ENCODE measurements around the gene AEBP1. TPM values are rescaled to one million over a fixed set of nuclear protein-coding genes. Genes with fewer than 3 reads are reported as not detected.

The AEBP1 gene
- total RNA-seq, 1 experiment from 2014 or later, result 0.54 TPM

- no peaks in the 10 kb centered on the region for H3K4me1 Mint-ChIP-seq (ENCODE audit: low read depth, unreplicated experiment)
- CTCF ChIA-PET, result interaction anchor here (0.6 kb wide), 1 partner anchor 270 kb away, joined by 3 read pairs; no protein-coding TSS in a partner anchor
- H3K27me3 ChIP-seq (replicated peaks; ENCODE audit: control insufficient read depth, insufficient read depth, low read length), result no peaks in the 10 kb centered on the region; the same call in 1 of the 2 replicates
- H3K27me3 Mint-ChIP-seq (ENCODE audit: insufficient read depth, unreplicated experiment), result no peaks in the 10 kb centered on the region
- POLR2A ChIA-PET, result no interaction called here
- no peaks in the 10 kb centered on the region; the same call in 1 of the 2 replicates for H3K4me1 ChIP-seq
- TF ChIP-seq CTCF (IDR thresholded peaks at IDR 0.05; ENCODE audit: insufficient read depth in 1 of 2, low read depth in 1 of 2, low read length in 1 of 2, severe bottlenecking in 1 of 2, unreplicated experiment in 1 of 2), result no peak
- no peak overlapping the region for H3K4me3 ChIP-seq (ENCODE audit: low read depth, low read length)
- H3K4me3 Mint-ChIP-seq (ENCODE audit: unreplicated experiment), result no peak overlapping the region
- no peaks in the 10 kb centered on the region for H3K36me3 Mint-ChIP-seq (ENCODE audit: insufficient read depth, unreplicated experiment)
- no peak for DNase-seq
- no peaks in the 10 kb centered on the region for H3K9me3 Mint-ChIP-seq (ENCODE audit: unreplicated experiment)
- H3K27ac Mint-ChIP-seq (ENCODE audit: unreplicated experiment), result no peak overlapping the region
- intact Hi-C loops (cut with micrococcal nuclease; ENCODE audit: unreplicated experiment), result no loop called here
- H3K9me3 ChIP-seq, result no peaks in the 10 kb centered on the region
- no TSS peak for BruUV-seq (replicated peaks)
- H3K36me3 ChIP-seq (ENCODE audit: control insufficient read depth, insufficient read depth, low read length), result no peaks in the 10 kb centered on the region
These were observed 1.9 kb upstream of the AEBP1 start for GRCh38 chr7:44101966-44102845.

GRCh38 chr7:44102846-44103565 lies 1.1 kb upstream of the AEBP1 start:
- CTCF ChIA-PET, result no interaction called here
- H3K36me3 ChIP-seq (ENCODE audit: control insufficient read depth, insufficient read depth, low read length), result no peaks in the 10 kb centered on the region
- Mint-ChIP-seq H3K36me3 (ENCODE audit: insufficient read depth, unreplicated experiment) (peaks cover 2% of the 10 kb centered on the region), H3K27ac (ENCODE audit: unreplicated experiment) (no peak overlapping the region), H3K4me1 (ENCODE audit: low read depth, unreplicated experiment) (no peaks in the 10 kb centered on the region), H3K9me3 (ENCODE audit: unreplicated experiment) (no peaks in the 10 kb centered on the region), H3K4me3 (ENCODE audit: unreplicated experiment) (no peak overlapping the region), H3K27me3 (ENCODE audit: insufficient read depth, unreplicated experiment) (no peaks in the 10 kb centered on the region)
- H3K27me3 ChIP-seq (replicated peaks; ENCODE audit: control insufficient read depth, insufficient read depth, low read length), result no peaks in the 10 kb centered on the region; the same call in 1 of the 2 replicates
- POLR2A ChIA-PET, result no interaction called here
- intact Hi-C loops (cut with micrococcal nuclease; ENCODE audit: unreplicated experiment), result no loop called here
- no peaks in the 10 kb centered on the region; the same call in 1 of the 2 replicates for H3K4me1 ChIP-seq
- TF ChIP-seq CTCF (IDR thresholded peaks at IDR 0.05; ENCODE audit: insufficient read depth in 1 of 2, low read depth in 1 of 2, low read length in 1 of 2, severe bottlenecking in 1 of 2, unreplicated experiment in 1 of 2), result no peak
- DNase-seq, result no peak
- no peak overlapping the region for H3K4me3 ChIP-seq (ENCODE audit: low read depth, low read length)
- no peaks in the 10 kb centered on the region for H3K9me3 ChIP-seq
- no TSS peak for BruUV-seq (replicated peaks)

- Mint-ChIP-seq H3K4me3 (ENCODE audit: unreplicated experiment) (no peak overlapping the region), H3K4me1 (ENCODE audit: low read depth, unreplicated experiment) (no peaks in the 10 kb centered on the region), H3K36me3 (ENCODE audit: insufficient read depth, unreplicated experiment) (peaks cover 6% of the 10 kb centered on the region), H3K27me3 (ENCODE audit: insufficient read depth, unreplicated experiment) (no peaks in the 10 kb centered on the region), H3K27ac (ENCODE audit: unreplicated experiment) (no peak overlapping the region), H3K9me3 (ENCODE audit: unreplicated experiment) (no peaks in the 10 kb centered on the region)
- POLR2A ChIA-PET, result no interaction called here
- Histone ChIP-seq H3K9me3 (no peaks in the 10 kb centered on the region), H3K36me3 (ENCODE audit: control insufficient read depth, insufficient read depth, low read length) (no peaks in the 10 kb centered on the region), H3K4me3 (ENCODE audit: low read depth, low read length) (no peak overlapping the region), H3K27me3 (replicated peaks; ENCODE audit: control insufficient read depth, insufficient read depth, low read length) (no peaks in the 10 kb centered on the region; the same call in 1 of the 2 replicates), H3K4me1 (no peaks in the 10 kb centered on the region; the same call in 1 of the 2 replicates)
- DNase-seq, result no peak
- TF ChIP-seq CTCF (IDR thresholded peaks at IDR 0.05; ENCODE audit: insufficient read depth in 1 of 2, low read depth in 1 of 2, low read length in 1 of 2, severe bottlenecking in 1 of 2, unreplicated experiment in 1 of 2), result no peak
- BruUV-seq (replicated peaks), result no TSS peak
- intact Hi-C loops (cut with micrococcal nuclease; ENCODE audit: unreplicated experiment), result no loop called here
- CTCF ChIA-PET, result no interaction called here
These were observed 601 bp upstream of the AEBP1 start for GRCh38 chr7:44103566-44103922.

Measured in Caco-2 (cell line).